CD4-positive, alpha-beta memory T cell (primary cell): ENCODE results near the gene BASP1. TPM values are rescaled to one million over a fixed set of nuclear protein-coding genes. Genes with fewer than 3 reads are reported as not detected.

ENCODE experiments used
- CTCF ChIA-PET: fragments of 350-600 bp; sonication (Branson Sonifier 250); formaldehyde crosslinking; loops from one replicate; lab custom pipeline; 2021; ENCODE audit warnings: inconsistent platforms; ENCODE audit not compliant: partially characterized antibody; lab: Charles Lee
- POLR2A ChIA-PET: fragments of 350-600 bp; sonication (Branson Sonifier 250); formaldehyde crosslinking; loops from one replicate; lab custom pipeline; 2021; ENCODE audit not compliant: partially characterized antibody; lab: Charles Lee
- DNase-seq, 5 donors: peaks; one replicate each; pipeline versions ENCODE4 v3.0.0 to v3.0.0-alpha.2; 2020 to 2022; ENCODE audit warnings: mixed read lengths in 1 of 5
- H3K27ac ChIP-seq: one replicate; pipeline ENCODE4 v1.7.0; 2013; ENCODE audit warnings: low read depth, low read length
- H3K27me3 ChIP-seq: 2 replicates; pipeline ENCODE4 v1.7.0; 2013; ENCODE audit warnings: mild to moderate bottlenecking, low read length, moderate library complexity; ENCODE audit not compliant: insufficient read depth
- H3K36me3 ChIP-seq: 2 replicates; pipeline ENCODE4 v1.7.0; 2013; ENCODE audit warnings: mild to moderate bottlenecking, low read length, moderate library complexity; ENCODE audit not compliant: insufficient read depth
- H3K4me1 ChIP-seq: 2 replicates; pipeline ENCODE4 v1.7.0; 2013; ENCODE audit warnings: mild to moderate bottlenecking, low read length, moderate library complexity; ENCODE audit not compliant: insufficient read depth
- H3K4me3 ChIP-seq, 2 donors: one replicate each; pipeline ENCODE4 v1.7.0; 2013; ENCODE audit warnings: low read length in 2 of 2, mild to moderate bottlenecking in 1 of 2
- H3K9me3 ChIP-seq, 2 donors: one replicate each; pipeline ENCODE4 v1.7.0; 2013; ENCODE audit warnings: low read length in 2 of 2, control low read depth in 1 of 2; ENCODE audit not compliant: control insufficient read depth in 1 of 2
- H3K27ac Mint-ChIP-seq, 7 donors: one replicate each; pipeline ENCODE4 v1.8.0; 2020 to 2021; ENCODE audit warnings: mixed read lengths in 7 of 7, mild to moderate bottlenecking in 6 of 7, inconsistent platforms in 3 of 7, moderate library complexity in 3 of 7
- H3K27me3 Mint-ChIP-seq, 2 donors: one replicate each; pipeline ENCODE4 v1.8.0; 2020 to 2021; ENCODE audit warnings: mixed read lengths in 2 of 2
- H3K36me3 Mint-ChIP-seq, 2 donors: one replicate each; pipeline ENCODE4 v1.8.0; 2020 to 2021; ENCODE audit warnings: mixed read lengths in 2 of 2, inconsistent platforms in 1 of 2, mild to moderate bottlenecking in 1 of 2
- H3K4me1 Mint-ChIP-seq, 4 donors: one replicate each; pipeline ENCODE4 v1.8.0; 2020 to 2021; ENCODE audit warnings: mixed read lengths in 4 of 4, mild to moderate bottlenecking in 1 of 4
- H3K4me3 Mint-ChIP-seq, 8 donors: one replicate each; pipeline ENCODE4 v1.8.0; 2020 to 2021; ENCODE audit warnings: mixed read lengths in 8 of 8, mild to moderate bottlenecking in 7 of 8, moderate library complexity in 6 of 8, inconsistent platforms in 3 of 8
- H3K9me3 Mint-ChIP-seq, 8 donors: one replicate each; pipeline ENCODE4 v1.8.0; 2020 to 2021; ENCODE audit warnings: mixed read lengths in 8 of 8, mild to moderate bottlenecking in 5 of 8, inconsistent platforms in 3 of 8, moderate library complexity in 1 of 8
- intact Hi-C: fragments of 100-400 bp; cut with micrococcal nuclease; formaldehyde crosslinking; loops from one replicate; pipeline ENCODE4 v1.15.1; 2023
- polyA plus RNA-seq, 2 donors: library from polyadenylated mRNA; unstranded; fragments of 300-500 nt; fragmentation: Illumina TruSeq; gene quantifications; one replicate each; pipeline ENCODE4 v1.2.3, GENCODE V29; 2021
- total RNA-seq, 2 experiments: library from RNA; stranded (reverse); gene quantifications; one replicate each; pipeline ENCODE4 v1.2.3, GENCODE V29; 2021

The BASP1 gene
- total and polyA plus RNA-seq, 4 experiments from 2014 or later, result 0.10 to 0.90 (median 0.74) TPM

DNA sequence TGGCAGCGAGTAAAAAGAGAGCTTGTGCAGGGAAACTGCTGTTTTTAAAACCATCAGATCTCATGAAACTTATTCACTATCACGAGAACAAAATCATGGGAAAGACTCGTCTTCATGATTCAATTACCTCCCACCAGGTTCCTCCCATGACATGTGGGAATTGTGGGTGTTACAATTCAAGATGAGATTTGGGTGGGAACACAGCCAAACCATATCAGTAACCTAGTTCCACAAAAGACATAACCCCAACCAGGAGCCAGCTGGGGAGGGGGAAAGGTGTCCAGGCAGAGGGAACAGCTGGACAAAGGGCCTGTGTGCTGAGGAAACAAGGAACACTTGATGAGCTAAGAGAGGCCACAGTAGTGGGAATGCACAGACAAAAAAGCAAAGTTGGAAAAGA, 71.1 kb downstream of the BASP1 start:
- no peaks in the 10 kb centered on the region for H3K4me1 Mint-ChIP-seq
- Histone ChIP-seq H3K4me1 (no peaks in the 10 kb centered on the region), H3K36me3 (no peaks in the 10 kb centered on the region), H3K4me3 (no peak overlapping the region), H3K27ac (no peak overlapping the region), H3K27me3 (no peaks in the 10 kb centered on the region), H3K9me3 (no peaks in the 10 kb centered on the region)
- ChIA-PET POLR2A (no interaction called here), CTCF (no interaction called here)
- H3K4me3 Mint-ChIP-seq, result no peak overlapping the region
- H3K9me3 Mint-ChIP-seq, result peaks cover 2 to 13% (median 9%) of the 10 kb centered on the region in 8 donors
- no peaks in the 10 kb centered on the region for H3K27me3 Mint-ChIP-seq
- H3K36me3 Mint-ChIP-seq, result peaks cover 0 to 3% of the 10 kb centered on the region in 2 donors
- intact Hi-C loops, result no loop called here
- no peak overlapping the region for H3K27ac Mint-ChIP-seq
- DNase-seq, result no peak

DNA sequence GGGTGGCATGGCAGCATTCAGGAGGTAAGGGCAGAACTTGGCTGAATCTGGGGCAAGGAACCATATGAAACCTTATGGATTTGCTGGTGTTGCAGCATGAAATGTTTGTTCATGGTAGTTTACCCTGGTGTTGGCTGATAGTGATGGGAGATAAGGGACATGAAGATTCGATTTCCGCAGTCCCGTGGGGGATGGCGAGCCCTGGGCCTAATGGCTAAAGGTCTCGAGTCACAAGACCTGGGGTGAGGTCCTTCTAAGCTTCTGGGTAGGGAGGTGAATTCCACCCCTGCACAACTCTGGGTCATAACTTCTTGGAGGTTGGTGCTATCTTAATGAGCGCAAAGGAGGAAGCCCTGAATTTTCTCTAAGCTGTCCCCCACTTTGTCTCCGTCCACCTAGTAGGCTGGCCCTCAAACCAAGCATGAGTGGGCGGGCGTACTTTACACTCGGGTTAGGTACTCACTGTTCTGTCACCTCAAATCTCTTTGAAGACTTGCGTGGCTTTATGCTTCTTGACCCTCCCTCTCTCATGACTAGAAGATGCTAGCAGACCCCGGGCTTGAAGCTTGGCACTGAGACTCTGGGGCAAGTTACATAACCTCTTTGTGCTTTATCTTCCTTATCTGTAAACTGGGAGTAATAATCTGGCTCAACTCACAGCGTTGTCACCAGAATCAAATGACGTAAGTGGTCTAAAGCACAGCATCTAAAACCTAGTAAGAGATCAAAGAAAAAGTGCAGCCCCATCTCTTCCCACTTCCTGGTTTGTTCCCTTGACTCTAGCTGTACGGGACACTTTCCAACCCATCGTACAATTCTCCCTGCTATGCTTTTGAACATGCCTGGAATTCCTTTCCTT, 72.5 kb downstream of the BASP1 start:
- no peak overlapping the region for H3K27ac ChIP-seq
- Mint-ChIP-seq H3K27ac (no peak overlapping the region), H3K4me1 (no peaks in the 10 kb centered on the region), H3K36me3 (peaks cover 0 to 3% of the 10 kb centered on the region in 2 donors), H3K27me3 (no peaks in the 10 kb centered on the region), H3K4me3 (no peak overlapping the region), H3K9me3 (peaks cover 0 to 10% (median 7%) of the 10 kb centered on the region in 8 donors)
- no peaks in the 10 kb centered on the region for H3K36me3 ChIP-seq
- no peaks in the 10 kb centered on the region for H3K27me3 ChIP-seq
- no peaks in the 10 kb centered on the region for H3K9me3 ChIP-seq
- H3K4me1 ChIP-seq, result no peaks in the 10 kb centered on the region
- no peak for DNase-seq
- CTCF ChIA-PET, result no interaction called here
- intact Hi-C loops, result no loop called here
- POLR2A ChIA-PET, result no interaction called here
- H3K4me3 ChIP-seq, result no peak overlapping the region

DNA sequence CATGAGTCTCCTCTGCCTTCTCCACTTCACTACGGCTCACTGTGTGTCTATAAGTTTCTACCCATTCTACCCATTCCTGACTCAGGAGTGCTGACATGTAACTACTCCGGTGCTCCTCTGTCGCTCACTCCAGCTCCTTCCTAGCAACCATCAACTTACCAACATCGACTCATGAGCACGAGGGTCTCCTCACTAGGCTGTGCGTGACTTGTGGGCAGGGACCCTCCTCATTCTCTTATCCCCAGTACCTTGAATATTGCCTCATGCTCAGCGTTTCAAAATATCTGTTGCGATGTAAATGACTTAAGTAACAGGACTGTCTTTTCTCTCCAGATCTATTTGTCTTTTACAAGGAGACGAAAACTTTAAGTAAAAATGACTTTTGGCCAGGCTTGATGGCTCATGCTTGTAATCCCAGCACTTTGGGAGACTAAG, 73.1 kb downstream of the BASP1 start:
- Mint-ChIP-seq H3K27me3 (no peaks in the 10 kb centered on the region), H3K27ac (no peak overlapping the region), H3K9me3 (peaks cover 0 to 10% (median 7%) of the 10 kb centered on the region in 8 donors), H3K4me3 (no peak overlapping the region), H3K36me3 (peaks cover 0 to 3% of the 10 kb centered on the region in 2 donors), H3K4me1 (no peaks in the 10 kb centered on the region)
- POLR2A ChIA-PET, result no interaction called here
- DNase-seq, result no peak
- no peaks in the 10 kb centered on the region for H3K9me3 ChIP-seq
- CTCF ChIA-PET, result no interaction called here
- H3K4me3 ChIP-seq, result no peak overlapping the region
- no peak overlapping the region for H3K27ac ChIP-seq
- intact Hi-C loops, result no loop called here
- H3K36me3 ChIP-seq, result no peaks in the 10 kb centered on the region
- H3K4me1 ChIP-seq, result no peaks in the 10 kb centered on the region
- no peaks in the 10 kb centered on the region for H3K27me3 ChIP-seq

DNA sequence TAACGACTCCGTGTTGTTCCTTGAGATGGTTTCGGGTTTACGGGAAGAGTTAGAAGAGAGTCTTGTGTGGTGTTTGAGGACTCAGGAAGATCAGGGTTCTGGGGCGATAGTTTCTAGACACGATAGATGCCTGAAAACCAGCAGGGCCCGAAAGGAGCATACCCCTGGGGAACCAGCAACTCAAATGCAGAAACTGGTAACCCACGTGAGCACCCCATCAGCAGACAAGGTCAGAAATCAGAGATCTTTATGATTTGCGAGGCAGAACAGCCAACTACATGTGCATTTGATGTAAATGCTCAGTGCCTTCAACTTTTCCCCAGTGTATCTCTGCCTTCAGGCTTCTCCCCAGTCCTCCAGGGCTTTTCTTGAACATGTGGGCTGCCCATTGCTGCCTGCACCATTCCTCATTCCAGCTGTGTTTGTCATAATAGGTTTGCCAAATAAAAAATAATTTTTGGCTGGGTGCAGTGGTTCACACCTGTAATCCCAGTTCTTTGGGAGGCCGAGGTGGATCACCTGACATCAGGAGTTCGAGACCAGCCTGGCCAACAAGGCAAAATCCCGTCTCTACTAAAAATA, 75.1 kb downstream of the BASP1 start:
- no peak overlapping the region for H3K27ac Mint-ChIP-seq
- POLR2A ChIA-PET, result no interaction called here
- CTCF ChIA-PET, result no interaction called here
- H3K4me1 ChIP-seq, result no peaks in the 10 kb centered on the region
- intact Hi-C loops, result no loop called here
- no peaks in the 10 kb centered on the region for H3K9me3 ChIP-seq
- H3K36me3 ChIP-seq, result no peaks in the 10 kb centered on the region
- H3K36me3 Mint-ChIP-seq, result no peaks in the 10 kb centered on the region
- no peak overlapping the region for H3K27ac ChIP-seq
- DNase-seq, result no peak
- no peaks in the 10 kb centered on the region for H3K27me3 Mint-ChIP-seq
- no peaks in the 10 kb centered on the region for H3K4me1 Mint-ChIP-seq
- H3K4me3 ChIP-seq, result no peak overlapping the region
- H3K4me3 Mint-ChIP-seq, result no peak overlapping the region
- no peaks in the 10 kb centered on the region for H3K27me3 ChIP-seq
- peaks cover 0 to 9% (median 5%) of the 10 kb centered on the region in 8 donors for H3K9me3 Mint-ChIP-seq

DNA sequence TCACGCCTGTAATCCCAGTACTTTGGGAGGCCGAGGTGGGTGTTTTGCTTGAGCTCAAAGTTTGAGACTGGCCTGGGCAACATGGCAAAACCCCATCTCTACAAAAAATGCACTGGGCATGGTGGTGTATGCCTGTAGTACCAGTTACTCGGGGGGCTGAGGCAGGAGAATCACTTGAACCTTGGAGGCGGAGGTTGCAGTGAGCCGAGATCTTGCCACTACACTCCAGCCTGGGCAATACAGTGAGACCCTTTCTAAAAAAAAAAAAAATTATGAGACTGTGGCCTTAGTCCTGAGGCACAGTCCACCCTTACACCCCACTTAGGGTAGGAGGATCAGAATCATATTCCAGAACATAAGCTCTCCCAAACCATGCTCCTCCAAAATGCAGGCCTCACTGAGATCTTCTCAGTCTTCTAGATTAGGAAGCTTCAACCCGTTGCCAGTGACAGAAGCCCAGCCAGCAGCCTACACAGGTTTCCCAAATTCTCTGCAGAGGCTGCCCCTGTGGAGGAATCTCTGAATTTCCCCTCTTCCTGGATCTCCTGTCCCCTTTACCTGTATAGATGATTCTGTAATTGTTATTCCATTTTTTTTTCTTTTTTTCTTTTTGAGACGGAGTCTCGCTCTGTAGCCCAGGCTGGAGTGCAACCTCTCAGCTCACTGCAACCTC, 77.3 kb downstream of the BASP1 start:
- intact Hi-C loops, result no loop called here
- CTCF ChIA-PET, result no interaction called here
- DNase-seq, result no peak

DNA sequence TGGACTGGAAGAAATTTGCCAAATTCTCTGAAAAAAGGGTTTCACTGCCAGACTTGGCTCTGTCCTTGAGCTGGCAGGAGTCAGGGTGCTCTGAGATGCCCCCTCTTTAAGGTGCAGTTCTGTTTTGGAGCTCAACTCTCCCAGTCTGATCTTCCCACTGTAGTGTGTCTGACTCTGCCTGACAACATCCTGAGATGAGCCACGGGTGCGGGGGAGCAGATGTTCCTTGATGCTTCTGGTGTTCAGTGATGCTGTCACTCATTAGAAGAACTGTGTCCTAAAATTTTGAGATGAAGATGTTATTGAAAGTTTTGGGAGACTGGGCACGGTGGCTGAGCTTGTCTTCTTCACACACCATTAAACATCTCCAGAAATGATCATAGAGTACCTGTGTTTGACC, 78.2 kb downstream of the BASP1 start:
- no peaks in the 10 kb centered on the region for H3K27me3 ChIP-seq
- Mint-ChIP-seq H3K9me3 (peaks cover 0 to 6% (median 2%) of the 10 kb centered on the region in 8 donors), H3K4me1 (no peaks in the 10 kb centered on the region), H3K27me3 (no peaks in the 10 kb centered on the region), H3K36me3 (no peaks in the 10 kb centered on the region), H3K27ac (no peak overlapping the region), H3K4me3 (no peak overlapping the region)
- H3K36me3 ChIP-seq, result no peaks in the 10 kb centered on the region
- no peaks in the 10 kb centered on the region for H3K4me1 ChIP-seq
- H3K27ac ChIP-seq, result no peak overlapping the region
- intact Hi-C loops, result no loop called here
- ChIA-PET CTCF (no interaction called here), POLR2A (no interaction called here)
- H3K4me3 ChIP-seq, result no peak overlapping the region
- H3K9me3 ChIP-seq, result no peaks in the 10 kb centered on the region
- DNase-seq, result no peak

More for the DNA sequence above, 77.3 kb downstream of the BASP1 start:
- no peaks in the 10 kb centered on the region for H3K27me3 ChIP-seq
- no peaks in the 10 kb centered on the region for H3K4me1 ChIP-seq
- no peak overlapping the region for H3K4me3 ChIP-seq
- H3K36me3 ChIP-seq, result no peaks in the 10 kb centered on the region
- Mint-ChIP-seq H3K9me3 (peaks cover 0 to 7% (median 2%) of the 10 kb centered on the region in 8 donors), H3K27me3 (no peaks in the 10 kb centered on the region), H3K27ac (no peak overlapping the region), H3K4me1 (no peaks in the 10 kb centered on the region), H3K36me3 (no peaks in the 10 kb centered on the region), H3K4me3 (no peak overlapping the region)
- H3K27ac ChIP-seq, result no peak overlapping the region
- POLR2A ChIA-PET, result no interaction called here
- H3K9me3 ChIP-seq, result no peaks in the 10 kb centered on the region

DNA sequence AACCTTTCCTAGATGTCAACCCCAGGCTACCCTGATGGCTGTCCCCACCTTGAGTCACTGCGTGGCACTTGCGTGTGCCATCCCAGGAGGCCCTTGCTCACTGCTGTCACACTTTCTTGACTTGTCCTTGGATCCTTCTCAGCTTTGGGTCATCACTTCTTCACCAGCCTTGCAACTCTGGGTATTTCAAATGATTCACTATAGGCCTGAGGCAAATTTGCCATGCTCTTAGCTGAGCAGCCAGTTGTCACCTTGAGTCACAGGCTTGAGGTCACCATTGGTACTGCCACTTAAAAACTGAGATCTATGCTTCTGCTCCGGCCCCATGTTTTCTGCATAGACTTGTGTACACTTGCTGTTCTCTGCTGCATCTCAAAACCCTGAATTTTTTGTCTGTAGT, 84.7 kb downstream of the BASP1 start:
- Histone ChIP-seq H3K36me3 (no peaks in the 10 kb centered on the region), H3K4me3 (no peak overlapping the region), H3K4me1 (no peaks in the 10 kb centered on the region), H3K27me3 (no peaks in the 10 kb centered on the region), H3K27ac (no peak overlapping the region), H3K9me3 (no peaks in the 10 kb centered on the region)
- ChIA-PET POLR2A (no interaction called here), CTCF (no interaction called here)
- Mint-ChIP-seq H3K36me3 (no peaks in the 10 kb centered on the region), H3K4me1 (no peaks in the 10 kb centered on the region), H3K9me3 (peaks cover 0 to 5% (median 3%) of the 10 kb centered on the region in 8 donors), H3K27ac (no peak overlapping the region), H3K4me3 (no peak overlapping the region), H3K27me3 (no peaks in the 10 kb centered on the region)
- intact Hi-C loops, result no loop called here
- no peak for DNase-seq
